IMR-90 (cell line): ENCODE measurements around the gene UBL4A.

Experiments used
- BHLHE40 ChIP-seq: fragments of 150-350 bp; IDR thresholded peaks from 2 replicates; pipeline ENCODE4 v1.6.1; 2016; ENCODE audit warnings: mild to moderate bottlenecking, low read depth, low read length
- MAFK ChIP-seq: IDR thresholded peaks from 2 replicates; pipeline ENCODE4 v1.6.1; 2012; ENCODE audit warnings: low read depth, low read length, improper control_type of control experiment
- MAZ ChIP-seq: IDR thresholded peaks from 2 replicates; pipeline ENCODE4 v1.6.1; 2012; ENCODE audit warnings: low read depth, mild to moderate bottlenecking, low read length, improper control_type of control experiment, moderate library complexity, borderline replicate concordance
- MXI1 ChIP-seq: IDR thresholded peaks from 2 replicates; pipeline ENCODE4 v1.6.1; 2012; ENCODE audit warnings: low read depth, mild to moderate bottlenecking, low read length, moderate library complexity, borderline replicate concordance
- POLR2A ChIP-seq: IDR thresholded peaks from 2 replicates; pipeline ENCODE4 v1.6.1; 2012; ENCODE audit warnings: mild to moderate bottlenecking, low read depth, low read length
- RAD21 ChIP-seq: IDR thresholded peaks from 2 replicates; pipeline ENCODE4 v1.6.1; 2012; ENCODE audit warnings: low read length, improper control_type of control experiment
- RFX5 ChIP-seq: IDR thresholded peaks from 2 replicates; pipeline ENCODE4 v1.8.0; 2012; ENCODE audit warnings: low read depth, mild to moderate bottlenecking, low read length, moderate library complexity
- TF ChIP-seq, protein P1 (sequence below): conservative IDR thresholded peaks from 2 replicates; pipeline ENCODE4 v1.5.1; 2012; ENCODE audit warnings: mild to moderate bottlenecking, low read depth, low read length, improper control_type of control experiment
- TF ChIP-seq, protein P2 (sequence below): fragments of 150-350 bp; IDR thresholded peaks from 2 replicates; pipeline ENCODE4 v1.6.1; 2016; ENCODE audit warnings: low read depth, mild to moderate bottlenecking, low read length, moderate library complexity, borderline replicate concordance
- TF ChIP-seq, protein P3 (sequence below): fragments of 150-350 bp; IDR thresholded peaks from 2 replicates; pipeline ENCODE4 v1.6.1; 2017; ENCODE audit warnings: mild to moderate bottlenecking, antibody characterized with exemption, low read length, low read depth

DNA sequence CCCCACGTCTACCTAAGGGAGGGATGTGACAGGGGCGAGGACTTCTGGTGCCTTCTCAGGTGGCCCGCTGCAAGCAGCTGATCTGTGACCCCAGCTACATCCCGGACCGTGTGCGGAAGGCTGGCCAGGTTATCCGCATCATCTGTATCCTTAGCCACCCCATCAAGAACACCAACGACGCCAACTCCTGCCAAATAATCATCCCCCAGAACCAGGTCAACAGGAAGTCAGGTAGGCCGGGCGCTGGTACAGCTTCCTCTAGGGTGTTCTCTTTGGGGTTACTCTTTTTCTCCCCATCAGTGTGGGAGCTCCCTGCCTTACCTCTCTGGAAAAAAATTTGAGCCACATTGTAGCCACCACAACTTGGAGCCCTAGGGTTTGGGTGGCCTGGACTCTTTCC is 44.9 kb downstream of the UBL4A start:
- TF ChIP-seq, protein P1, sequence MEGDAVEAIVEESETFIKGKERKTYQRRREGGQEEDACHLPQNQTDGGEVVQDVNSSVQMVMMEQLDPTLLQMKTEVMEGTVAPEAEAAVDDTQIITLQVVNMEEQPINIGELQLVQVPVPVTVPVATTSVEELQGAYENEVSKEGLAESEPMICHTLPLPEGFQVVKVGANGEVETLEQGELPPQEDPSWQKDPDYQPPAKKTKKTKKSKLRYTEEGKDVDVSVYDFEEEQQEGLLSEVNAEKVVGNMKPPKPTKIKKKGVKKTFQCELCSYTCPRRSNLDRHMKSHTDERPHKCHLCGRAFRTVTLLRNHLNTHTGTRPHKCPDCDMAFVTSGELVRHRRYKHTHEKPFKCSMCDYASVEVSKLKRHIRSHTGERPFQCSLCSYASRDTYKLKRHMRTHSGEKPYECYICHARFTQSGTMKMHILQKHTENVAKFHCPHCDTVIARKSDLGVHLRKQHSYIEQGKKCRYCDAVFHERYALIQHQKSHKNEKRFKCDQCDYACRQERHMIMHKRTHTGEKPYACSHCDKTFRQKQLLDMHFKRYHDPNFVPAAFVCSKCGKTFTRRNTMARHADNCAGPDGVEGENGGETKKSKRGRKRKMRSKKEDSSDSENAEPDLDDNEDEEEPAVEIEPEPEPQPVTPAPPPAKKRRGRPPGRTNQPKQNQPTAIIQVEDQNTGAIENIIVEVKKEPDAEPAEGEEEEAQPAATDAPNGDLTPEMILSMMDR: no peak
- TF ChIP-seq BHLHE40 (no peak), RAD21 (no peak), MAFK (no peak), POLR2A (no peak), RFX5 (no peak), MAZ (no peak), MXI1 (no peak)
- TF ChIP-seq, protein P2, sequence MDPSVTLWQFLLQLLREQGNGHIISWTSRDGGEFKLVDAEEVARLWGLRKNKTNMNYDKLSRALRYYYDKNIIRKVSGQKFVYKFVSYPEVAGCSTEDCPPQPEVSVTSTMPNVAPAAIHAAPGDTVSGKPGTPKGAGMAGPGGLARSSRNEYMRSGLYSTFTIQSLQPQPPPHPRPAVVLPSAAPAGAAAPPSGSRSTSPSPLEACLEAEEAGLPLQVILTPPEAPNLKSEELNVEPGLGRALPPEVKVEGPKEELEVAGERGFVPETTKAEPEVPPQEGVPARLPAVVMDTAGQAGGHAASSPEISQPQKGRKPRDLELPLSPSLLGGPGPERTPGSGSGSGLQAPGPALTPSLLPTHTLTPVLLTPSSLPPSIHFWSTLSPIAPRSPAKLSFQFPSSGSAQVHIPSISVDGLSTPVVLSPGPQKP: no peak
- TF ChIP-seq, protein P3, sequence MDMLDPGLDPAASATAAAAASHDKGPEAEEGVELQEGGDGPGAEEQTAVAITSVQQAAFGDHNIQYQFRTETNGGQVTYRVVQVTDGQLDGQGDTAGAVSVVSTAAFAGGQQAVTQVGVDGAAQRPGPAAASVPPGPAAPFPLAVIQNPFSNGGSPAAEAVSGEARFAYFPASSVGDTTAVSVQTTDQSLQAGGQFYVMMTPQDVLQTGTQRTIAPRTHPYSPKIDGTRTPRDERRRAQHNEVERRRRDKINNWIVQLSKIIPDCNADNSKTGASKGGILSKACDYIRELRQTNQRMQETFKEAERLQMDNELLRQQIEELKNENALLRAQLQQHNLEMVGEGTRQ: no peak
